ENCODE data around the gene IGFBP2. TPM values are rescaled to one million over a fixed set of nuclear protein-coding genes. Genes with fewer than 3 reads are reported as not detected.

IGFBP2 gene
- total and polyA plus RNA-seq, 4 donors = 88.8 to 1,119 (median 352) TPM

DNA sequence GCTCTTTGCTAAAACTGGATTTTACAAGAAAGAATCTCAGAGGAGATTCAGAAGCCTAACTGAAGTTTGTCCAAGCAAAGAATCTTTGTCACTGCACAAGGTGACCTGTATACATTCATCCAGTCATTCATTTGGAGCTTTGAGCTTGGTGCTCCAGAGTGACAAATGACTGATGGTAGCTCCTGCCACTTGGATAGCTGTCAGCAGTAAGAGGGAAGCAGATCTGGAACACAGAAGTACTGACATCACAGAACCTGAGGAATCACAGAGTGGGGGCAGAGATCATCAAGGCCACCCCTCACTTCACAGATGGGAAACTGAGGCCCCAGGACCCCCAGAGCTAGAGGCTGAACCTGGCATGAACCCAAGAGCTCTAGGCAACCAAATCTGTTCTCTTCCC is 28.8 kb upstream of the IGFBP2 start:
- H3K4me1 ChIP-seq (ENCODE audit: control insufficient read depth in 4 of 4, insufficient read depth in 4 of 4, low read length in 3 of 4) = no peaks in the 10 kb centered on the region
- no peaks in the 10 kb centered on the region for H3K36me3 ChIP-seq (ENCODE audit: control insufficient read depth in 4 of 4, insufficient read depth in 3 of 4, low read depth in 1 of 4, low read length in 3 of 4)
- no peaks in the 10 kb centered on the region for H3K27me3 ChIP-seq (ENCODE audit: control insufficient read depth in 4 of 4, insufficient read depth in 4 of 4, low read length in 3 of 4)
- no peak overlapping the region for H3K4me3 ChIP-seq (ENCODE audit: low read depth in 1 of 3, low read length in 3 of 3)
- no peak overlapping the region for H3K27ac ChIP-seq (ENCODE audit: low read depth in 1 of 2, low read length in 2 of 2)
- no peaks in the 10 kb centered on the region for H3K9me3 ChIP-seq (ENCODE audit: control insufficient read depth in 4 of 4, low read length in 3 of 4)
- H3K9ac ChIP-seq (ENCODE audit: low read depth in 1 of 2, low read length in 2 of 2) = no peak overlapping the region
- DNase-seq (ENCODE audit: low spot score) = no peak
- no peak for TF ChIP-seq FOXA2 (IDR thresholded peaks at IDR 0.05)
- no peak for TF ChIP-seq FOXA1 (IDR thresholded peaks at IDR 0.05)
- TF ChIP-seq HNF4G (IDR thresholded peaks at IDR 0.05) = no peak
- no peak for TF ChIP-seq JUND (IDR thresholded peaks at IDR 0.05)
- TF ChIP-seq, protein P1, sequence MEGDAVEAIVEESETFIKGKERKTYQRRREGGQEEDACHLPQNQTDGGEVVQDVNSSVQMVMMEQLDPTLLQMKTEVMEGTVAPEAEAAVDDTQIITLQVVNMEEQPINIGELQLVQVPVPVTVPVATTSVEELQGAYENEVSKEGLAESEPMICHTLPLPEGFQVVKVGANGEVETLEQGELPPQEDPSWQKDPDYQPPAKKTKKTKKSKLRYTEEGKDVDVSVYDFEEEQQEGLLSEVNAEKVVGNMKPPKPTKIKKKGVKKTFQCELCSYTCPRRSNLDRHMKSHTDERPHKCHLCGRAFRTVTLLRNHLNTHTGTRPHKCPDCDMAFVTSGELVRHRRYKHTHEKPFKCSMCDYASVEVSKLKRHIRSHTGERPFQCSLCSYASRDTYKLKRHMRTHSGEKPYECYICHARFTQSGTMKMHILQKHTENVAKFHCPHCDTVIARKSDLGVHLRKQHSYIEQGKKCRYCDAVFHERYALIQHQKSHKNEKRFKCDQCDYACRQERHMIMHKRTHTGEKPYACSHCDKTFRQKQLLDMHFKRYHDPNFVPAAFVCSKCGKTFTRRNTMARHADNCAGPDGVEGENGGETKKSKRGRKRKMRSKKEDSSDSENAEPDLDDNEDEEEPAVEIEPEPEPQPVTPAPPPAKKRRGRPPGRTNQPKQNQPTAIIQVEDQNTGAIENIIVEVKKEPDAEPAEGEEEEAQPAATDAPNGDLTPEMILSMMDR (IDR thresholded peaks at IDR 0.05; ENCODE audit: low read depth, low read length, missing input control) = no peak
- TF ChIP-seq, protein P2, sequence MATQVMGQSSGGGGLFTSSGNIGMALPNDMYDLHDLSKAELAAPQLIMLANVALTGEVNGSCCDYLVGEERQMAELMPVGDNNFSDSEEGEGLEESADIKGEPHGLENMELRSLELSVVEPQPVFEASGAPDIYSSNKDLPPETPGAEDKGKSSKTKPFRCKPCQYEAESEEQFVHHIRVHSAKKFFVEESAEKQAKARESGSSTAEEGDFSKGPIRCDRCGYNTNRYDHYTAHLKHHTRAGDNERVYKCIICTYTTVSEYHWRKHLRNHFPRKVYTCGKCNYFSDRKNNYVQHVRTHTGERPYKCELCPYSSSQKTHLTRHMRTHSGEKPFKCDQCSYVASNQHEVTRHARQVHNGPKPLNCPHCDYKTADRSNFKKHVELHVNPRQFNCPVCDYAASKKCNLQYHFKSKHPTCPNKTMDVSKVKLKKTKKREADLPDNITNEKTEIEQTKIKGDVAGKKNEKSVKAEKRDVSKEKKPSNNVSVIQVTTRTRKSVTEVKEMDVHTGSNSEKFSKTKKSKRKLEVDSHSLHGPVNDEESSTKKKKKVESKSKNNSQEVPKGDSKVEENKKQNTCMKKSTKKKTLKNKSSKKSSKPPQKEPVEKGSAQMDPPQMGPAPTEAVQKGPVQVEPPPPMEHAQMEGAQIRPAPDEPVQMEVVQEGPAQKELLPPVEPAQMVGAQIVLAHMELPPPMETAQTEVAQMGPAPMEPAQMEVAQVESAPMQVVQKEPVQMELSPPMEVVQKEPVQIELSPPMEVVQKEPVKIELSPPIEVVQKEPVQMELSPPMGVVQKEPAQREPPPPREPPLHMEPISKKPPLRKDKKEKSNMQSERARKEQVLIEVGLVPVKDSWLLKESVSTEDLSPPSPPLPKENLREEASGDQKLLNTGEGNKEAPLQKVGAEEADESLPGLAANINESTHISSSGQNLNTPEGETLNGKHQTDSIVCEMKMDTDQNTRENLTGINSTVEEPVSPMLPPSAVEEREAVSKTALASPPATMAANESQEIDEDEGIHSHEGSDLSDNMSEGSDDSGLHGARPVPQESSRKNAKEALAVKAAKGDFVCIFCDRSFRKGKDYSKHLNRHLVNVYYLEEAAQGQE (IDR thresholded peaks at IDR 0.05) = no peak
- TF ChIP-seq RXRA (IDR thresholded peaks at IDR 0.05) = no peak
- no peak for TF ChIP-seq TAF1 (conservative IDR thresholded peaks at IDR 0.05)
- TF ChIP-seq RAD21 (IDR thresholded peaks at IDR 0.05) = no peak
- TF ChIP-seq, protein P3, sequence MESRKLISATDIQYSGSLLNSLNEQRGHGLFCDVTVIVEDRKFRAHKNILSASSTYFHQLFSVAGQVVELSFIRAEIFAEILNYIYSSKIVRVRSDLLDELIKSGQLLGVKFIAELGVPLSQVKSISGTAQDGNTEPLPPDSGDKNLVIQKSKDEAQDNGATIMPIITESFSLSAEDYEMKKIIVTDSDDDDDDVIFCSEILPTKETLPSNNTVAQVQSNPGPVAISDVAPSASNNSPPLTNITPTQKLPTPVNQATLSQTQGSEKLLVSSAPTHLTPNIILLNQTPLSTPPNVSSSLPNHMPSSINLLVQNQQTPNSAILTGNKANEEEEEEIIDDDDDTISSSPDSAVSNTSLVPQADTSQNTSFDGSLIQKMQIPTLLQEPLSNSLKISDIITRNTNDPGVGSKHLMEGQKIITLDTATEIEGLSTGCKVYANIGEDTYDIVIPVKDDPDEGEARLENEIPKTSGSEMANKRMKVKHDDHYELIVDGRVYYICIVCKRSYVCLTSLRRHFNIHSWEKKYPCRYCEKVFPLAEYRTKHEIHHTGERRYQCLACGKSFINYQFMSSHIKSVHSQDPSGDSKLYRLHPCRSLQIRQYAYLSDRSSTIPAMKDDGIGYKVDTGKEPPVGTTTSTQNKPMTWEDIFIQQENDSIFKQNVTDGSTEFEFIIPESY (IDR thresholded peaks at IDR 0.05) = no peak
- TF ChIP-seq NR2F2 (IDR thresholded peaks at IDR 0.05) = no peak
- no peak for TF ChIP-seq EGR1 (IDR thresholded peaks at IDR 0.05; ENCODE audit: low read depth in 2 of 2)
- no peak for TF ChIP-seq SP1 (IDR thresholded peaks at IDR 0.05)
- TF ChIP-seq, protein P4, sequence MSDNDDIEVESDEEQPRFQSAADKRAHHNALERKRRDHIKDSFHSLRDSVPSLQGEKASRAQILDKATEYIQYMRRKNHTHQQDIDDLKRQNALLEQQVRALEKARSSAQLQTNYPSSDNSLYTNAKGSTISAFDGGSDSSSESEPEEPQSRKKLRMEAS (IDR thresholded peaks at IDR 0.05) = no peak
- TF ChIP-seq HNF4A (conservative IDR thresholded peaks at IDR 0.05) = no peak
- TF ChIP-seq GABPA (IDR thresholded peaks at IDR 0.05 in 1 of 2, conservative IDR thresholded peaks at IDR 0.05 in 1 of 2) = no peak
- TF ChIP-seq, protein P5, sequence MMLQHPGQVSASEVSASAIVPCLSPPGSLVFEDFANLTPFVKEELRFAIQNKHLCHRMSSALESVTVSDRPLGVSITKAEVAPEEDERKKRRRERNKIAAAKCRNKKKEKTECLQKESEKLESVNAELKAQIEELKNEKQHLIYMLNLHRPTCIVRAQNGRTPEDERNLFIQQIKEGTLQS (IDR thresholded peaks at IDR 0.05) = no peak
- no peak for TF ChIP-seq YY1 (IDR thresholded peaks at IDR 0.05)
